HEK293 (cell line): ENCODE results near the gene AIRE.
A peak's percentile ranks its signal among the peaks of the same experiment; 100 is the strongest.

ENCODE experiments used
- CTCF ChIP-seq: fragments of 450-650 bp; formaldehyde crosslinking; IDR thresholded peaks from 2 replicates; pipeline ENCODE4 v1.5.1; 2016; ENCODE audit warnings: missing biosample characterization, missing genetic modification characterization
- PRDM10 ChIP-seq: fragments of 450-650 bp; formaldehyde crosslinking; IDR thresholded peaks from 2 replicates; pipeline ENCODE4 v1.5.1; 2016; ENCODE audit warnings: missing biosample characterization, missing genetic modification characterization
- SP3 ChIP-seq: fragments of 450-650 bp; formaldehyde crosslinking; IDR thresholded peaks from 2 replicates; pipeline ENCODE4 v1.5.1; 2016; ENCODE audit warnings: missing biosample characterization, missing genetic modification characterization
- TRIM28 ChIP-seq: IDR thresholded peaks from 2 replicates; pipeline ENCODE4 v1.6.1; 2011; ENCODE audit warnings: low read length, control low read depth, borderline replicate concordance
- ZBTB8A ChIP-seq: fragments of 450-650 bp; formaldehyde crosslinking; IDR thresholded peaks from 2 replicates; pipeline ENCODE4 v1.5.1; 2016; ENCODE audit warnings: missing biosample characterization, missing genetic modification characterization
- ZNF114 ChIP-seq: fragments of 450-650 bp; formaldehyde crosslinking; IDR thresholded peaks from 2 replicates; pipeline ENCODE4 v1.5.0; 2017; ENCODE audit warnings: missing biosample characterization, missing genetic modification characterization
- ZNF174 ChIP-seq: fragments of 450-650 bp; formaldehyde crosslinking; IDR thresholded peaks from 2 replicates; pipeline ENCODE4 v1.5.0; 2017; ENCODE audit warnings: missing biosample characterization, mild to moderate bottlenecking, missing genetic modification characterization
- ZNF398 ChIP-seq: fragments of 450-650 bp; formaldehyde crosslinking; IDR thresholded peaks from 2 replicates; pipeline ENCODE4 v1.5.1; 2017; ENCODE audit warnings: missing biosample characterization, missing genetic modification characterization
- ZNF449 ChIP-seq: fragments of 450-650 bp; formaldehyde crosslinking; IDR thresholded peaks from 2 replicates; pipeline ENCODE4 v1.5.1; 2017; ENCODE audit warnings: missing biosample characterization, mild to moderate bottlenecking, missing genetic modification characterization, moderate library complexity
- ZSCAN5A ChIP-seq: fragments of 450-650 bp; formaldehyde crosslinking; IDR thresholded peaks from 2 replicates; pipeline ENCODE4 v1.5.1; 2016; ENCODE audit warnings: missing biosample characterization, missing genetic modification characterization
- TF ChIP-seq, protein P1 (sequence below): fragments of 450-650 bp; formaldehyde crosslinking; IDR thresholded peaks from 2 replicates; pipeline ENCODE4 v1.5.1; 2017; ENCODE audit warnings: missing biosample characterization, missing genetic modification characterization
- TF ChIP-seq, protein P2 (sequence below): sonication (generic); formaldehyde crosslinking; IDR thresholded peaks from 2 replicates; pipeline ENCODE4 v1.8.1; 2022; ENCODE audit warnings: mild to moderate bottlenecking, moderate library complexity, missing genetic modification reagents

The AIRE gene

DNA sequence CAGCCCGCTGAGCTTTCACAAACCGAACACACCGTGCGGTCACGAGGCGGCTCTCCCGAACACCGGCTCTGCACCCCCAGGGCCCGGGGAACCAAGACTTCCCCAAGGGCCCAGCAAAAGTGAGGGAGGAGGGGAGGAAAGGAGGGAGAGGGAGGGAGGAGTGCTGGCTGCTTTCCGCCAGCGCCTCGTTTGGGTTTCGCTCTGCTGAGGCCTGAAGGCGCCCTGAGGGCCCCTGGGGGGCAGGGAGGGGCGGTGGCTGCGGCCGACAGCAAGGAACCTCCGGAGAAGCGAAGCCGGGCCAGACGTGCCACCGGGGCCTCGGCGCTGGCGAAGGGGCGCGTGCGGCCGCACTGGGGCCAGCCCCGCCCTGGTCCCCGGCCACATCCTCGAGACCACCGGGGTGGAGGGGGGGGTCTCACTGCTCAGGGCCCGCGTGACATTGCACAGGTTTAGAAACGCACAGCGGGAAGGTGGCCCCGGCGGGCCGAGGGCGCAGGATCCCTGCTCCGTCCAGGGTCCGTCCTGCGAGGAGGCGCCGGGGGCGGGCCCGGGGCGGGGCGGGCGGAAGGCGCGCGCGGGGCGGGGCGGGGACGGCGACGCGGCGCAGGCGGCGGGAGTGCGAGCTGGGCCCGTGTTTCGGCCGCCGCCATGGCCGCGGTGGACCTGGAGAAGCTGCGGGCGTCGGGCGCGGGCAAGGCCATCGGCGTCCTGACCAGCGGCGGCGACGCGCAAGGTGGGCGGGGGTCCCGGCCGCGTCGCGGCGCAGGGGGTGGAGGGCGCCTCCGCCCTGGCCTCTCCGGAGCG lies 14.0 kb downstream of the AIRE start, which contains the start of gene PFKL (continued):
- TF ChIP-seq PRDM10 (tag by site-specific recombination) (peak; percentile 79), SP3 (tag by site-specific recombination) (peak; percentile 83), ZNF174 (tag by site-specific recombination) (no peak), ZSCAN5A (tag by site-specific recombination) (peak; percentile 93), TRIM28 (no peak), ZNF114 (no peak), ZNF449 (tag by site-specific recombination) (no peak), ZBTB8A (tag by site-specific recombination) (peak; percentile 88), ZNF398 (tag by site-specific recombination) (peak; percentile 97), CTCF (tag by site-specific recombination) (peak; percentile 20; the same call in 1 of the 2 replicates)
- TF ChIP-seq, protein P1, sequence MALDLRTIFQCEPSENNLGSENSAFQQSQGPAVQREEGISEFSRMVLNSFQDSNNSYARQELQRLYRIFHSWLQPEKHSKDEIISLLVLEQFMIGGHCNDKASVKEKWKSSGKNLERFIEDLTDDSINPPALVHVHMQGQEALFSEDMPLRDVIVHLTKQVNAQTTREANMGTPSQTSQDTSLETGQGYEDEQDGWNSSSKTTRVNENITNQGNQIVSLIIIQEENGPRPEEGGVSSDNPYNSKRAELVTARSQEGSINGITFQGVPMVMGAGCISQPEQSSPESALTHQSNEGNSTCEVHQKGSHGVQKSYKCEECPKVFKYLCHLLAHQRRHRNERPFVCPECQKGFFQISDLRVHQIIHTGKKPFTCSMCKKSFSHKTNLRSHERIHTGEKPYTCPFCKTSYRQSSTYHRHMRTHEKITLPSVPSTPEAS, result 0 out of 2 replicates have a peak, but pooled peaks have one; percentile 14
- TF ChIP-seq, protein P2, sequence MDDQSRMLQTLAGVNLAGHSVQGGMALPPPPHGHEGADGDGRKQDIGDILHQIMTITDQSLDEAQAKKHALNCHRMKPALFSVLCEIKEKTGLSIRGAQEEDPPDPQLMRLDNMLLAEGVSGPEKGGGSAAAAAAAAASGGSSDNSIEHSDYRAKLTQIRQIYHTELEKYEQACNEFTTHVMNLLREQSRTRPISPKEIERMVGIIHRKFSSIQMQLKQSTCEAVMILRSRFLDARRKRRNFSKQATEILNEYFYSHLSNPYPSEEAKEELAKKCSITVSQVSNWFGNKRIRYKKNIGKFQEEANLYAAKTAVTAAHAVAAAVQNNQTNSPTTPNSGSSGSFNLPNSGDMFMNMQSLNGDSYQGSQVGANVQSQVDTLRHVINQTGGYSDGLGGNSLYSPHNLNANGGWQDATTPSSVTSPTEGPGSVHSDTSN (CRISPR knock-in tag), result peak; percentile 33; the same call in 1 of the 2 replicates
